ENCODE measurements around the gene PGM1.

The PGM1 gene

DNA sequence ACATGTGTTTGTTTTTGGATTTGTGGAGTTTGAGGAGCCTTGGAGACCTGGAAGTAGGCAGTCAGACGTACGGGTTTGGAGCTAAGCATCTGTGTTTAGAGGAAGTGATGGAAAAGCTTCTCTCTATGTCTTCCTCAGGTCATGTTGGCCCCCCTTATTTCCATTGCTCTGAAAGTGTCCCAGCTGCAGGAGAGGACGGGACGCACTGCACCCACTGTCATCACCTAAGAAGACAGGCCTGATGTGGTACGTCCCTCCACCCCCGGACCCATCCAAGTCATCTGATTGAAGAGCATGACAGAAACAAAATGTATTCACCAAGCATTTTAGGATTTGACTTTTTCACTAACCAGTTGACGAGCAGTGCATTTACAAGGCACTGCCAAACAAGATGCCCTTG, 66.2 kb downstream of the PGM1 start:
- H3K9me2 ChIP-seq (replicated peaks; ENCODE audit: control insufficient read depth, low read length), result no peaks in the 10 kb centered on the region
- H3K79me2 ChIP-seq (ENCODE audit: control insufficient read depth, low read length), result no peaks in the 10 kb centered on the region
- no peaks in the 10 kb centered on the region for H4K20me1 ChIP-seq (ENCODE audit: control insufficient read depth, insufficient read depth, low read depth, low read length)
- H3K9me3 ChIP-seq (ENCODE audit: control insufficient read depth, insufficient read depth, low read length), result no peaks in the 10 kb centered on the region
- H3K27me3 ChIP-seq (ENCODE audit: control insufficient read depth, low read length), result no peaks in the 10 kb centered on the region
- TF ChIP-seq EZH2phosphoT487 (IDR thresholded peaks at IDR 0.05; ENCODE audit: borderline replicate concordance, low read length), result no peak
- TF ChIP-seq, protein P1, sequence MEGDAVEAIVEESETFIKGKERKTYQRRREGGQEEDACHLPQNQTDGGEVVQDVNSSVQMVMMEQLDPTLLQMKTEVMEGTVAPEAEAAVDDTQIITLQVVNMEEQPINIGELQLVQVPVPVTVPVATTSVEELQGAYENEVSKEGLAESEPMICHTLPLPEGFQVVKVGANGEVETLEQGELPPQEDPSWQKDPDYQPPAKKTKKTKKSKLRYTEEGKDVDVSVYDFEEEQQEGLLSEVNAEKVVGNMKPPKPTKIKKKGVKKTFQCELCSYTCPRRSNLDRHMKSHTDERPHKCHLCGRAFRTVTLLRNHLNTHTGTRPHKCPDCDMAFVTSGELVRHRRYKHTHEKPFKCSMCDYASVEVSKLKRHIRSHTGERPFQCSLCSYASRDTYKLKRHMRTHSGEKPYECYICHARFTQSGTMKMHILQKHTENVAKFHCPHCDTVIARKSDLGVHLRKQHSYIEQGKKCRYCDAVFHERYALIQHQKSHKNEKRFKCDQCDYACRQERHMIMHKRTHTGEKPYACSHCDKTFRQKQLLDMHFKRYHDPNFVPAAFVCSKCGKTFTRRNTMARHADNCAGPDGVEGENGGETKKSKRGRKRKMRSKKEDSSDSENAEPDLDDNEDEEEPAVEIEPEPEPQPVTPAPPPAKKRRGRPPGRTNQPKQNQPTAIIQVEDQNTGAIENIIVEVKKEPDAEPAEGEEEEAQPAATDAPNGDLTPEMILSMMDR (IDR thresholded peaks at IDR 0.05; ENCODE audit: low read depth, low read length, poor library complexity, severe bottlenecking), result no peak
- no peak overlapping the region for H3K4me2 ChIP-seq (ENCODE audit: low read length)
- peaks cover 12% of the 10 kb centered on the region for H3K36me3 ChIP-seq (ENCODE audit: control insufficient read depth, low read length)
- no peak overlapping the region for H3K27ac ChIP-seq (ENCODE audit: low read depth, low read length)
- no peak overlapping the region for H3K4me3 ChIP-seq (ENCODE audit: low read length)
- H3K4me1 ChIP-seq (ENCODE audit: control insufficient read depth, low read length), result no peaks in the 10 kb centered on the region
- H3F3A ChIP-seq (ENCODE audit: control insufficient read depth, insufficient read depth), result no peaks in the 10 kb centered on the region

DNA sequence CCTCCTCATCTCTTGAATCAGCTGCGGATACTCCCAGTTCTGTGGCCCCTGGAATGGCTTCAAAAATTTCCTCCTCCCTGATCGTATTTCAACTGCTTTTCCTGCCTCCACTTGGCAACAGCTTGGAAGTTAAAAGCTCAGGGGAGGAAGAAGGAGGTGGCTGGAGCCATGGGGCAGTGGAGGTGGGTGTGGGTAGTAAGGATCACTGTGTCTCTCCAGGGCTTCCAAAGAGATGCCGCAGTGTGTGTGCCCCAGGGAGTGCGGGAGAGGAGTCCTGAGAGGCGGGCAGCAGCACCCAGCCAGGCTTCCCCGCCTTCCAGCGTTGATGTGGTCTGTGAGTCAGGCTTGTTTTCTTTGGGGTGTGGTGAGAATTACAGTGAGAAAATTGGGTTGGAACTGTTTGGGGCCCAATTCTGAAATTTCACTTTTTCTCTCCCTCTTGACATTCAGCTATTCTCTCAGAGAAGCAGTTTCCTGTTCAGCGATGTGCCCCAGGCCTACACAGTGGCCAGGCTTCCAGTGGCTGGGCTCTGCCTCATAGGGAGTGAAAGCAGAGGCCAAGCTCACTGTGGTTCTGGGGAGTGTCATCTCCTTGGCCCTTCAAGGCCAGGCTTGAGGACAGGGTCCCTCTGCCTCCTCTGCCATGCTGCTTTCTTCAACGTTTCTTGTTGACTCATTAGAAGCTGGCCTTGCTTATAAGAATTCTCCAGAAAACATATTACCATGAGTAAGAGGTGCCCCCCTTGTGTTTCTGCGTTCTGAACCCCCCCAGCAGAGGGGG, 69.0 kb downstream of the PGM1 start:
- TF ChIP-seq EZH2phosphoT487 (IDR thresholded peaks at IDR 0.05; ENCODE audit: borderline replicate concordance, low read length), result no peak
- TF ChIP-seq, protein P1 (IDR thresholded peaks at IDR 0.05; ENCODE audit: low read depth, low read length, poor library complexity, severe bottlenecking), result no peak
- H3K4me1 ChIP-seq (ENCODE audit: control insufficient read depth, low read length), result no peaks in the 10 kb centered on the region
- H3K79me2 ChIP-seq (ENCODE audit: control insufficient read depth, low read length), result no peaks in the 10 kb centered on the region
- no peak overlapping the region for H3K27ac ChIP-seq (ENCODE audit: low read depth, low read length)
- no peaks in the 10 kb centered on the region for H3K27me3 ChIP-seq (ENCODE audit: control insufficient read depth, low read length)
- no peak overlapping the region for H3K4me2 ChIP-seq (ENCODE audit: low read length)
- H3K36me3 ChIP-seq (ENCODE audit: control insufficient read depth, low read length), result peaks cover 3% of the 10 kb centered on the region; the same call in 1 of the 2 replicates
- no peak overlapping the region for H3K4me3 ChIP-seq (ENCODE audit: low read length)
- no peaks in the 10 kb centered on the region for H3K9me3 ChIP-seq (ENCODE audit: control insufficient read depth, insufficient read depth, low read length)
- H3F3A ChIP-seq (ENCODE audit: control insufficient read depth, insufficient read depth), result no peaks in the 10 kb centered on the region
- H3K9me2 ChIP-seq (replicated peaks; ENCODE audit: control insufficient read depth, low read length), result no peaks in the 10 kb centered on the region
- H4K20me1 ChIP-seq (ENCODE audit: control insufficient read depth, insufficient read depth, low read depth, low read length), result no peaks in the 10 kb centered on the region

DNA sequence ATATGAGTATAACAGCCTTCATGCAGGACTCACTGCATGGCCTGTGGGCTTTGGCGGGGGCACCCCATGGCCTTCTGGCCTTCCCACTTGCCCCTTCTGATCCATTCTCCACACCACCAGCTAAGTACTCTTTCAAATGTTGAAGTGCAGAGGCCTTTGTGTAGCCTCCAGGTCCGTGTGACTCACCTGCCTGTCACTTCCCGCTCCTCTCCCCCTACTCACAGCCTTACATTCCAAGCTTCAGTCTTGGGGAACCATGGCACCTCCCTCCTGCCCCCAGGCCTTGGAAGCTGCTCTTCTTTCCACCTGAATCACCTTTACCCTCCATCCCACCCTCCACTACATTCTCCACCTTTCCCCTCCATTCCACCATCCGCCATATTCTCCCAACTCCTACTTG, 69.6 kb downstream of the PGM1 start:
- no peak for TF ChIP-seq EZH2phosphoT487 (IDR thresholded peaks at IDR 0.05; ENCODE audit: borderline replicate concordance, low read length)
- TF ChIP-seq, protein P1 (IDR thresholded peaks at IDR 0.05; ENCODE audit: low read depth, low read length, poor library complexity, severe bottlenecking), result no peak
- H3K4me2 ChIP-seq (ENCODE audit: low read length), result no peak overlapping the region
- H3F3A ChIP-seq (ENCODE audit: control insufficient read depth, insufficient read depth), result no peaks in the 10 kb centered on the region
- no peak overlapping the region for H3K27ac ChIP-seq (ENCODE audit: low read depth, low read length)
- no peak overlapping the region for H3K4me3 ChIP-seq (ENCODE audit: low read length)
- no peaks in the 10 kb centered on the region for H3K9me3 ChIP-seq (ENCODE audit: control insufficient read depth, insufficient read depth, low read length)
- no peaks in the 10 kb centered on the region for H3K27me3 ChIP-seq (ENCODE audit: control insufficient read depth, low read length)
- peaks cover 3% of the 10 kb centered on the region; the same call in 1 of the 2 replicates for H3K36me3 ChIP-seq (ENCODE audit: control insufficient read depth, low read length)
- no peaks in the 10 kb centered on the region for H3K4me1 ChIP-seq (ENCODE audit: control insufficient read depth, low read length)
- H3K9me2 ChIP-seq (replicated peaks; ENCODE audit: control insufficient read depth, low read length), result no peaks in the 10 kb centered on the region
- H3K79me2 ChIP-seq (ENCODE audit: control insufficient read depth, low read length), result no peaks in the 10 kb centered on the region
- H4K20me1 ChIP-seq (ENCODE audit: control insufficient read depth, insufficient read depth, low read depth, low read length), result no peaks in the 10 kb centered on the region
